GM21360 (cell line): Measurements from ENCODE around the gene CLEC4D.
A peak's percentile ranks its signal among the peaks of the same experiment; 100 is the strongest.
"Not testable (repeated sequence)": the region's sequence is repeated elsewhere in the genome, so short reads cannot be mapped to it uniquely, and the experiment has no call there.

ENCODE experiments used
- ATAC-seq: cut with Tn5 transposase; IDR thresholded peaks from one replicate; pipeline ENCODE4 v1.9.1; 2021; ENCODE audit warnings: mild to moderate bottlenecking, moderate library complexity; ENCODE audit not compliant: unreplicated experiment

The CLEC4D gene

DNA sequence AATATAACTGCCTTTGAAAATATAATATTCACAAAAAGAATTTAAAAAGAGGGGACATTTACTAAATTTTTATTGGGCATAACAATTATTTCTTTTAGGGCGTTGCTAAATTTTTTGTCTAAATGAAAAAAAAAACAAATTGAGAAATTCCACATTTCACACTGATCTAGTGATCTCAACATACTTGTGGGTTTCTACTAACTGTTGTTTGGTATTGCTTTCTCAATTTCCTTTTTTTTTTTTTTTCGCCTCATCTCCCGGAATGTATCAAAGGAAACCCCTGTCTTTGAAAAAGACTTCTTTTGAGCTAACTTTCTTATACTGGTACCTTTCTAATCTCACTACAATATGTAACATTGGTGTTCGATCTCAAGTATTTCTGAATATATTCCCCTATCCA lies at the start of gene CLEC4D:
Gene CLEC4D, plus strand, starts transcription at position 248 of the 400 bp plus-strand sequence. CDS start 230 bp downstream, outside the sequence.
- no peak for ATAC-seq

DNA sequence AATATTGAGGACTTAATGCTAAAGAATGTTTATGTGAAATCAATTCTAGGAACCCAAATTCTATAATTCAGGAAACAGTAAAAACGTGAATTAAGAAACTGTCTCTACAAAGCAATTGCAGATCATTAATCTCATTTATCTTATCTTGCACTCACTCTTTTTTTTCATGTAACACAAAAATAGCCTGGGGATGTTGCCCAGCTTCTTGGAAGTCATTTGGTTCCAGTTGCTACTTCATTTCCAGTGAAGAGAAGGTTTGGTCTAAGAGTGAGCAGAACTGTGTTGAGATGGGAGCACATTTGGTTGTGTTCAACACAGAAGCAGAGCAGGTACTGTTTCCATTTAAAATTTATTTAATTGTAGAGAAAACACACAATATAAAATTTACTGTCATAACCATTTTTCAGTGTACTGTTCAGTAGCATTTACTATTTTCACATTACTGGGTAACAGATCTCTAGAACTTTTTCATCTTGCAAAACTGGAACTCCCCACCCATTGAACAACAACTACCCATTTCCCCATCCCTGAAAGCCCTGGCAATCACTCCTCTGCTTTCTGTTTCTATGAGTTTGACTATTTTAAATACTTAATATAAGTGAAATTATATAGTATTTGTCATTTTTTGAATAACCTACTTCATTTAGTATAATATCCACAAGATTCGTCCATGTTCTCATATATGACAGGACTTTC lies 47.9 kb upstream of the CLEC4D start:
- no peak for ATAC-seq

DNA sequence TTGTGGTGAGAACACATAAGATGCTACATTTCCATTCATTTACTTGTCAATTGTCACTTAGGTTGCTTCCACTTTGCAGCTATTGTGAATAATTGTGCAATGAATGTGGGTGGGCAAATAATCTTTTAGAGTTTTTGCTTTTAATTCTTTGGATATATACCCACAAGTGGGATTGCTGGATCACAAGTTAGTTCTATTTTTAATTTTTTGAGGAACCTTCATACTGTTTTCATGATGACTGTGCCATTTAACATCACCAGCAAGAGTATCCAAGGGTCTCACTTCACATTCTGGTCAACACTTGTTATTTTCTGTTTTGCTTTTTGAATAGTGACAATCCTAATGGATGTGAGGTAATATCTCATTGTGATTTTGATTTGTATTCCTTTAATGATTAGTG lies 47.1 kb upstream of the CLEC4D start:
- ATAC-seq = no peak

DNA sequence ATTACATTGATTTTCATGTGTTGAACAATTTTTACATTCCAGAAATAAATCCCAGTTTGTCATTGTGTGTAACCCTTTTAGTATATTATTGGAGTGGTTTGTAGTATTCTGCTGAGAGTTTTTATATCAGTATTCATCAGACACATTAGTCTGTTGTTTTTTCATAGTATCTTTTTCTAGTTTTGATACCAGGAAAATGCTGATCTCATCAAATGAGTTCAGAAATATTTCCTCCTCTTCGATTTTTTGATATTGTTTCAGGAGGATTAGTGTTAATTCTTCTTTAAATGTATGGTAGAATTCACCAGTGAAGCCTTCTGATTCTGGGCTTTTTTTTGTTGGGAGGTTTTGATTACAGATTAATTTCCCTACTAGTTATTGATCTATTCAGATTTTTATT lies 42.2 kb upstream of the CLEC4D start:
- ATAC-seq = no peak

DNA sequence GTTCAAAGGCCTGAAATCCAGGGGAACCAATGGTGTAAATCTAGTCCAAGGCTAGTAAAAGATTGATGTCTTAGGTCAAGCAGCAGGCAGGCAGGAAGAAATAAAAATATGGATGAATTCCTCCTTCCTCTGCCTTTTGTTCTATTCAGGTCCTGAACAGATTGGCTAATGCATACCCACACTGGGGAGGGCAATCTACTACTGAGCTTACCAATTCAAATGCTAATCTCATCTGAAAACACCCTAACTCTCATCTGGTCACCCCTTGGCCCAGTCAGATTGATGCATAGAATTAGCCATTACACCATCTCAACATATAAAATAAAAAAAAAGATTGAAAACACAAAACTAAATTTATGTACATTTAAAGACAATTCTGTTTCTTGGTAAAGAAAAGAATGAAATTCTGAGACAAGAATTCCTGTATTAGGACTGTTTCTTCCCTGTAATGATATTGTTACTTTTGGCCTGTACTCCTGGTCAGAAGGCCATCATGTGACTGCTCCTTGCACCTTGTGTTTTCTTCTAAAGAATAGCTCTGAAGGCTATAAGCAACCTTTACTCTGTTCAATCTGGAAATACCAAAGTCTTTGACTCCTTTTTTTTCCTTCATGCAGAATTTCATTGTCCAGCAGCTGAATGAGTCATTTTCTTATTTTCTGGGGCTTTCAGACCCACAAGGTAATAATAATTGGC lies 37.6 kb upstream of the CLEC4D start:
- no peak for ATAC-seq

DNA sequence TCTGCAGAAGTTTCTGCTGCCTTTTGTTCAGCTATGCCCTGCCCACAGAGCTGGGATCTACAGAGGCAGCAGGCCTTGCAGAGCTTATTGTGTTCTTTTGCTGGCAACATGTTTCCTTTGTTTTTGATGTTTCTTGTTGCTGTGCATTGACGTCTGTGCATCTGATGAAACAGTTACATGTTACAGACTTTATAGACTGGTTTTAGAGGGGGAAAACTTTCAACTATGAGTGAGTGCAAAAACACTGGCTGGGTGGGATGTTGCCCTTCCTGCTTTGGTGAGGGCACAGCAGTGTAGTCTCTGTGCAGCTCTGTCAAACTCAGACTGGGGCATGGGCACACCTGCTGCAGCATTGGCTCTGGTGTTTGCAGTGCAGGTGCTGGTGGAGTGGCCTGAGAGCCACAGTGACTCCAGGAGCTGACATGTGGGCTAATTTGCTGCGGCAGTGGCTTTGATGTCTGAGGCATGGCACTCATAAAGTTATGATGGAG lies 30.7 kb upstream of the CLEC4D start:
- no peak for ATAC-seq

DNA sequence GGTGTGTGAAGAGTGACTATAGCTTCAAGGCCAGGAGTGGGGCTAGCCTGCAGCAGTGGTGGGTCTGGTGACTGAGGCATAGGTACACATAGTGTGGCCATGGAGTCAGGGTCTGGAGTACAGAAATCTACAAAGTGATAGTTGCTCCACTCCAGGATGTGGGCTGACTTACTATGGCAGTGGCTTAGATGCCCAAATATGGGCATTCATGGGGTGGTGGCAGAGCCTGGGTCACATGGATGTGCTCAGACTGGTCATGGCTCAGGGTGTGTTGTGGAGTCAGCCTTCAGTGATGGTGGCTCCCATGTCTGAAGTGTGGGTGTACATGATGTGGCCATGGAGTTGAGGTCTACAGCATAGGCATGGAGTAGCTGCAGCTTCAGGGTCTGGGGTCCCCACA lies 30.2 kb upstream of the CLEC4D start:
- ATAC-seq = no peak

DNA sequence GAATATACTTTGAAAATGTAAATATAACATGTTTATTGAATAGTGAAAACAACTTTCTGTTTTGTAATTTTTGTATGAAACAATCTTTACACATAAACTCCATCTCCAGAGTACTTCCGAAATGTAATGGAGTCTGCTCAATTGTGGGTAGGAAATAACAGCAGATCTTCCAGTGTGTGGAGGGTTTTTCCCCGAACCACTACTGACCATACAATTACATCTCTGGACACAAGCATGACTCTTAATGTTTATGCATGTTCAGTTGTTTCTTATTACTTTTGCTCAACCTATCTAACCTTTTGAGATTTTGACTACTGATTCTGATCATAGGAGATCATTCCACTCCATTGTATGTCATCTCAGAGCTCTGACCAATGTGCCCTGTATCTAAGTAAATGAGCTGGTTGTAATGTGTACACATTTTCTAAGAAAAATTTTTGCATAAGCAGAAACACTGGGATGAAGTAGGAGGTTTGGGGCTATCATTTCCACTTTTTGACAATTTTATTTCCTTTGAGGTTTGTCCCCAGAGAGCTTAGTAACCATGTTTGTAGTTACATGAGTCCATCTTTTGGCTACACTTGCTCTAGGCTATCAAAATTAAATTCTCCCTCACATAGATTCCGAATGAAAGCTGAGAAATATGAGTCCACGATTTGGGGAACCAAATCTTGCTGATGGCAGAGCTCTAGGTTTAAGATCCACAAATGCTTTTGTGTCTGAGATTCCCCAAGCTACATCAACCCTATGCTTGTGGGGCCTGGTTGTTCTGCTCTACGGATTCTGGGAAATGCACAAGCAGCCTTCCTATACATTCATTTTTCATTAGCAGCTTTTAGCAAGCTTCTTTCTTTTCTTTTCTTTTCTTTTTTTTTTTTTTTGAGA lies 21.4 kb upstream of the CLEC4D start:
- ATAC-seq = no peak

DNA sequence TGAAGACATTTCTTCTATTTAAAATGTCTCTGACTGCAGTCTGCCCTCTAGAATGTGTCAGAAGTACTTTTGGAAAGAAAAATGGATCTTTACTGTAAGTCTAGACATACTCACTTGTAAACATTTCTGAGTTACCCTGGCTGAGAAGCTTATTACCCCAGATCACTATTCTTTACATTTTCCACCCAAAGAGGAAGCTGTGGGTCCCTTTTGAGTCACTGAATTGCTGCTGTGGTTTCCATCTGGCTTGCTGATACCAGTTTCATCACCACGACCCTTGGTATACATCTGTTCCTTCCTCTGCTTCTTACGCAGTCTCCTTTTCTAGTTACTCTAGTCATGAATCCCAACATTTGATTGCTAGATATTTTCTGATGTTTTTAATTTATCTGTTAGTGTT lies 20.2 kb upstream of the CLEC4D start:
- peak; percentile 93 for ATAC-seq

DNA sequence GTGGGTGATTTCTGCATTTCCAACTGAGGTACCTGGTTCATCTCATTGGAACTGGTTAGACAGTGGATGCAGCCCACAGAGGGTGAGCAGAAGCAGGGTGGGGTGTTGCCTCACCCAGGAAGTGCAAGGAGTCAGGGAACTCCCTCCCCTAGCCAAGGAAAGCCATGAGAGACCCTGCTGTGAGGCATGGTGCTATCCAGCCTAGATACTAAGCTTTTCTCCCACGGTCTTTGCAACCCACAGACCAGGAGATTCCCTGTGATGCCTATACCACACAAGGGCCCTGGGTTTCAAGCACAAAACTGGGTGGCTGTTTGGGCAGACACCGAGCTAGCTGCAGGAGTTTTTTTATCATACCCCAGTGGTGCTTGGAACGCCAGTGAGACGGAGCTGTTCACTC lies 17.6 kb upstream of the CLEC4D start:
- ATAC-seq = not testable (repeated sequence)

DNA sequence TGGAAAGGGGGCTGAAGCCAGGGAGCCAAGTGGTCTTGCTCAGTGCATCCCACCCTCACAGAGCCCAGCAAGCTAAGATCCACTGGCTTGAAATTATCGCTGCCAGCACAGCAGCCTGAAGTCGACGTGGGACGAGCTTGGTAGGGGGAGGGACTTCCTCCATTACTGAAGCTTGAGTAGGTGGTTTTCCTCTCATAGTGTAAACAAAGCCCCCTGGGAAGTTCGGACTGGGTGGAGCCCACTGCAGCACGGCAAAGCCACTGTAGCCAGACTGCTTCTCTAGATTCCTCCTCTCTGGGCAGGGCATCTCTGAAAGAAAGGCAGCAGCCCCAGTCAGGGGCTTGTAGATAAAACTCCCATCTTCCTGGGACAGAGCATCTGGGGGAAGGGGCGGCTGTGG lies 17.2 kb upstream of the CLEC4D start:
- not testable (repeated sequence) for ATAC-seq

DNA sequence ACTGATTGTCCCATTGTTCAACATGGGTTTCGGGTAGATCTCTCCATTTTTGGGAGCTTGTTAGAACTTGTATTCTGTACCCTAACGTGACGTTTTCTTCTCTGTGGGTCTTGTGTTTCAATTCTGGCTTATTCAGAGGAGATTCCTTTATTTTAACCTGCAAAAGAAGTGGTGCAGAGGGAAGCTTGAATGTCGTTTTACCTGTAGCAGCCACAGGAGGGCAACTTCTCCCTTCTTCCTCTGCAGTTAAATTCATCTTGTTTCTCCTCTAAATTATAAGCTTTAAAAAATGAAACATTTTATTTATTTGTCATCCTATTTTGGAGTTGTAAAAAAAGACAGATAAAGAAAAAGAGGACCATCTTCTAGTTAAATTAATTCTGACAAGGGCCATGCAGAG lies 13.7 kb upstream of the CLEC4D start:
- ATAC-seq = no peak

DNA sequence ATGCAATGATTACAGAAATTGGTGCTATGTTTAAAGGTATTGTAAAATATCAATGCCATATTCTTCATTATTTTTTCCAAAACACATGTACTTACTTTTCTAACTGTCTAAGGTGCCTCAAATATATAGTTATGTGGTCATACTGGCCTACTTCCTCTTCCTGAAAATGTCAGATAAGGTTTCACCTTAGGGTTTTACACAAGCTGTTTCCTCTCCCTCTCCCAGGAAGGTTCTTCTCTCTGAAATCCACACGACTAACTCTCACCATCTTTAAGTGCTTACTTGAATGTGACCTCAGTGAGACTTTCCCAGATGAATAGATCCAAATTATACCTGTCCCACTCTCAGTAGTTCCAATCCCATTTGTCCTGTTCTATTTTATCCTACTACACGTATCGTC lies 11.6 kb upstream of the CLEC4D start:
- no peak for ATAC-seq

DNA sequence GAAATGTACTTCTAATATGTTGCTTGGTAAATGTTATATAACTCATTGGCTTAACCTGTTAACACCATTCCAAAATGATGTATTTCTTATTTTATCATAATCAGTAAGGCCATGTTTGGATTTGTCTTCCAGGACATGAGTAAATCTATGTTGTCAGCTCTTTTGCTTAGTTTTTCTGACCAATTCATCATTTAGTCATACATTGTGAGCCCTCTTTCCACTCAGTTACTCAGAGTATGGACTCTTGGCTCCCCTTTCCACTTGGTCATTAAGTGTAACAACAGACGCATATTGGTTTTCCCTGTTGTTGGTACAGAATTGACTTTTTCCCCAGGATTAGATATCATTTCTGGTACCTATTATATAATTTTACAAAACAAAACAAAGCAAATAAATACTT lies 9.0 kb upstream of the CLEC4D start:
- no peak for ATAC-seq

DNA sequence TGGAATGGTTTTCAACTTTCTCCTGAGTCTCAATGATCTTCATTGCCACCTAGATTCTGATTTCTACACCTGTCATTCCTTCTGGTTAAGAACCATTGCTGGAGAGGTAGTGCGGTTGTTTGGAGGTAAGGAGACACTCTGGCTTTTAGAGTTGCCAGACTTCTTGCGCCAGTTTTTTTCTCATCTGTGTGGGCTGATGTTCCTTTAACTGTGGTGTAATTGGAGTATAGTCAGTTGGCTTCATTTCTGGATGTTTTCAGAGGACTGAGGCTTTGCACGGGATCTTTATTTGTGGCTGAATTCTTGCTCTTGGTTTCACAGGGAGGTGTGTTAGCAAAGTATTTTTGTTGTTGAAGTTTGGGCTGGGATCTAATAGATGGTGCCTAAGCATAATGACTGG lies 5.7 kb upstream of the CLEC4D start:
- ATAC-seq = no peak

DNA sequence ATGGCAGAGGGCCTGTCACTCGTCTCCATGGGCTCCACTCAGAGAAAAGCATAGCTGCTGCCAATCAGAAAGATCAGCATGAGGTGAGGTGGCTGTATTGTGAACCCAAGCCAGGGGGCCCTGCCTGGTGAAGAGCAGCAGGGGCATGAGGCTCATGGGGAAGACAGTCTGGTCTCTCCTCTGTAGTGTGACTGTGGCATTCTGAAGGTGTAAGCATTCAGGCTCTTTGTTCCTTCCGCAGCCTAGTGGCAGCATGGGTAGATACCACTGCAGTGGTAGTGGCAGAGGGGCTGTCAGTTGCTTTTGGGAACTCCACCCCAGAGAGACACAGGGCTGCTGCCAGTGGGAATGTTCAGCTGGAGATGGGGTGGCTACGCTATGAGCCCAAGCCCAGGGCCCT lies 5.1 kb upstream of the CLEC4D start:
- no peak for ATAC-seq

DNA sequence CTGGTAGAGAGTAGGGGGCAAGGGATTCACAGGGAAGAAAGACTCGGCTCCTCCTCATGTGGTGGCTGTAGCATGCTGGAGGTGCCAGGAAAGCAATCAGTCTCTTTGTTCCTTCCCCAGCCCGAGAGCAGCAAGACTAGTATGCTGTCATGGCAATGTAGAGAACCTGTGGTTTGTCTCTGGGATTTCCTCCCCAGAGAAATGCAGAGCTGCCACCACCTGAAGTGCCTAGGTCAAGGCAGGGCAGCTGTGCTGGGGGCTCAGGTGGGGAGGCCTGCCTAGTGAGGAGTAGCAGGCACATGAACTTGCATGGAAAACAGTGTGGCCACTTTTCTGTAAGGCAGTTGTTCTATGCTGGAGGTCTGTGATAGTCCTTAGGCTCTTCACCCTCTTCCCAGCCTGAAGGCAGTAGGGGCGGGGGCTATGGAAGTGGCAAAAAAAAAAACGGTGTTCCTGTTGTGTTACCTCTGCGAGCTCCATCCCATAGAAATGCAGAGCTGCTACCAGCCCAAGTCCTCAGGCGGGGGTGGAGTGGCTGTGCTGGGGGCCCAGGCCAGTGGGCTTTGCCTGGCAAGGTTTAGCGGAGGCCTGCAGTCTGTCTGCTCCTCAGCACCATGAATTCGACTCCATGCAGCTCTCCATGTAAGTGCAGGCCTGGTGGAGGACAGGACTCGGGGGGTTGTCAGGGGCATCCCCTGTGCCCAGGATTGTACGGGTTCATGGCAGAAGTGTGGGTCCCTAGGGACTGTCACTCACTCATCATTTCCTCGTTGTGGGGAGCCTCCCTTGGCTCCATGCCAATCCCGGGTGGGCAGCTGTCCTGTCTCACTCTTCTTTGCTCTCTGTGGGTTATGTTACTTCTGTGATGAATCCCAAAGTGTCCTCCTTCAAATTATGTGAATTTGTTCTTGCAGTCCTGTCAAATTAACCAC lies 4.1 kb upstream of the CLEC4D start:
- ATAC-seq = no peak

DNA sequence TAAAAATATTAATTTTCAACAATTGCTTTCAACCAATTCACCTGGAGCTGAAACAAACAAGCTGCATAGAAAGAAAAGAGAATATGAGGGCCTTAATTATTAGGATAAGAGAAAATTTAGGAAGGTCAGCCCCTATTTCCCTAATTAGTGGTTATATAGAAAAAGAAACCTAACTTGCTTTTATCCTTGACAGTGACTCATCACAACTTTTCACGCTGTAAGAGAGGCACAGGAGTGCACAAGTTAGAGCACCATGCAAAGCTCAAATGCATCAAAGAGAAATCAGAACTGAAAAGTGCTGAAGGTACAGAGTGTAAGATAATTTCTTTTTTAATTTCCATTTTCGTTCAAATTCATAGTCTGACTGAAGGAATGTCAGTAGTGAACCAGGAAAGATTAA lies 4.7 kb downstream of the CLEC4D start:
- ATAC-seq = no peak

DNA sequence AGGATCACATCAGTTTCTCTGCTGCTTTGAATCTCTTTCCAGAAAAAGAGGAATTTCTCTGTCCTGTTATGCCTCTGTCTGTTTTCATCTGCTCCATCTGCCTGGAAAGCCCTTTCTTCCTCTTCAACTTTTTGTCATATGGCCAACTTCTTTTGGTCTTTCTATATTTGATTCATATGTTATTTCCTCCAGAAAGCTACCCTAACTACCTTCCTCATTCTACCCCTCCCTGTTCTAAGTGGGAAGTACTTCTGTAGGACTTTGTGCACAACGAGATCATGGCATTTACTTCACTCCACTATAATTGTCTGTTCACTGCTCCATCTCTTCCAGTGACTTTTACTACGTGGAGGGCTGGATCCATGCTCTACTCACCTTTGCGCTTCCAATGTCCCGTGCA lies 5.9 kb downstream of the CLEC4D start:
- ATAC-seq = no peak
